ENCODE measurements around the gene RNF213.

GRCh38 chr17:80432961-80433550 is 172.4 kb downstream of the RNF213 start:
- TF ChIP-seq POLR2AphosphoS5 (IDR thresholded peaks at IDR 0.05; ENCODE audit: low read depth, low read length) (no peak), TAF1 (IDR thresholded peaks at IDR 0.05; ENCODE audit: borderline replicate concordance, insufficient read depth, low read length) (no peak)

All from PFSK-1 (cell line).